Lower leg skin (tissue), 4 donors: ENCODE results near the gene CCDC91. TPM values are rescaled to one million over a fixed set of nuclear protein-coding genes. Genes with fewer than 3 reads are reported as not detected.

ENCODE experiments used
- DNase-seq, 2 donors: peaks; one replicate each; pipeline ENCODE4 v3.0.0-alpha.2; 2019; ENCODE audit warnings: low spot score in 2 of 2
- H3K4me3 ChIP-seq: fragments of 200-600 bp; sonication (generic); 2 replicates; pipeline ENCODE4 v1.5.1; 2017; ENCODE audit warnings: mild to moderate bottlenecking, low read depth; ENCODE audit not compliant: poor library complexity, severe bottlenecking
- POLR2A ChIP-seq, 2 donors: fragments of 450-650 bp; IDR thresholded peaks; one replicate each; pipeline ENCODE4 v1.6.1; 2016 to 2017; ENCODE audit warnings: antibody characterized with exemption in 2 of 2, mild to moderate bottlenecking in 1 of 2, moderate library complexity in 1 of 2
- WGBS, 2 donors: methylation state at CpG; one replicate each; pipeline ENCODE4 v1.1.5; 2018; 5-methylcytosine and 5-hydroxymethylcytosine counted together
- intact Hi-C: fragments of 100-400 bp; cut with DNase I; formaldehyde crosslinking; loops from one replicate; pipeline ENCODE4 v1.15.0; 2023; ENCODE audit warnings: low total_unique reads
- total RNA-seq, 4 donors: library from RNA; depleted of rRNA; stranded (reverse); fragments of >200 nt; gene quantifications; one replicate each; pipeline ENCODE4 v1.1.0, GENCODE V29; 2016
- TF ChIP-seq, protein P1 (sequence below), 3 donors: fragments of 450-650 bp; IDR thresholded peaks; one replicate each; pipeline ENCODE4 v1.5.1; 2016; ENCODE audit warnings: antibody characterized with exemption in 3 of 3, mild to moderate bottlenecking in 3 of 3, moderate library complexity in 2 of 3

The CCDC91 gene
- total RNA-seq, 4 donors from 2014 or later, result 13.8 to 31.0 (median 23.3) TPM

GRCh38 chr12:28555748-28556147 is 365.5 kb downstream of the CCDC91 start:
- intact Hi-C loops, result no loop called here
- no peak for TF ChIP-seq POLR2A (IDR thresholded peaks at IDR 0.05)
- TF ChIP-seq, protein P1, sequence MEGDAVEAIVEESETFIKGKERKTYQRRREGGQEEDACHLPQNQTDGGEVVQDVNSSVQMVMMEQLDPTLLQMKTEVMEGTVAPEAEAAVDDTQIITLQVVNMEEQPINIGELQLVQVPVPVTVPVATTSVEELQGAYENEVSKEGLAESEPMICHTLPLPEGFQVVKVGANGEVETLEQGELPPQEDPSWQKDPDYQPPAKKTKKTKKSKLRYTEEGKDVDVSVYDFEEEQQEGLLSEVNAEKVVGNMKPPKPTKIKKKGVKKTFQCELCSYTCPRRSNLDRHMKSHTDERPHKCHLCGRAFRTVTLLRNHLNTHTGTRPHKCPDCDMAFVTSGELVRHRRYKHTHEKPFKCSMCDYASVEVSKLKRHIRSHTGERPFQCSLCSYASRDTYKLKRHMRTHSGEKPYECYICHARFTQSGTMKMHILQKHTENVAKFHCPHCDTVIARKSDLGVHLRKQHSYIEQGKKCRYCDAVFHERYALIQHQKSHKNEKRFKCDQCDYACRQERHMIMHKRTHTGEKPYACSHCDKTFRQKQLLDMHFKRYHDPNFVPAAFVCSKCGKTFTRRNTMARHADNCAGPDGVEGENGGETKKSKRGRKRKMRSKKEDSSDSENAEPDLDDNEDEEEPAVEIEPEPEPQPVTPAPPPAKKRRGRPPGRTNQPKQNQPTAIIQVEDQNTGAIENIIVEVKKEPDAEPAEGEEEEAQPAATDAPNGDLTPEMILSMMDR (IDR thresholded peaks at IDR 0.05), result no peak
- no peak overlapping the region for H3K4me3 ChIP-seq
- WGBS, 2 donors, result 54 to 61% methylated on average over 4 of the region's 4 CpGs
- no peak for DNase-seq

DNA sequence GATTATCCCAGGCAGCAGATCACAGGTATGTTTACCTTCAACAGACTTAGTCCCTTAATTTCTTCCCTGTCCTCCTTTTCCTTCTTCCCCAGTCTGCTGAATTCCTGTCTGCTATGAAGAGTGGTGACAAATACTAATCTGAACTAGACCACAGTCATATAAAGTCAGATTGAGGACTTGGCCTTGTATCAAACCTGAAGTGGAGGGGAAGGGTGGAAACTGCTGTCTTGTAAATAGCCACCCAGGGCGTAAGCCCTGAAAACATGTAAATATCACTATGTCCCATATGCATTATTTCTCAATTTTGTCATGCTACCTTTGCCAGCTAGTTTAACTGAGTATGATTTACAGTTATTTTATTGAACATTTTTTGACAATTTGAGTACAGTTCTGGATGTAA is 368.0 kb downstream of the CCDC91 start:
- H3K4me3 ChIP-seq, result no peak overlapping the region
- WGBS, 2 donors, result 89 to 97% methylated on average over 1 of the region's 1 CpG
- no peak for DNase-seq
- no peak for TF ChIP-seq POLR2A (IDR thresholded peaks at IDR 0.05)
- TF ChIP-seq, protein P1 (IDR thresholded peaks at IDR 0.05), result no peak
- intact Hi-C loops, result no loop called here

- intact Hi-C loops, result no loop called here
- DNase-seq, result no peak
- H3K4me3 ChIP-seq, result no peak overlapping the region
- WGBS, 2 donors, result 79 to 83% methylated on average over 3 of the region's 3 CpGs
- TF ChIP-seq, protein P1 (IDR thresholded peaks at IDR 0.05), result no peak
- TF ChIP-seq POLR2A (IDR thresholded peaks at IDR 0.05), result no peak
Measured at GRCh38 chr12:28563286-28563685, 373.0 kb downstream of the CCDC91 start.

GRCh38 chr12:28563936-28564335 is 373.7 kb downstream of the CCDC91 start:
- intact Hi-C loops, result no loop called here
- peak in 1 of 2 donors; percentile 32 for DNase-seq
- 69 to 75% methylated on average over 2 of the region's 2 CpGs for WGBS, 2 donors
- TF ChIP-seq, protein P1 (IDR thresholded peaks at IDR 0.05), result no peak
- TF ChIP-seq POLR2A (IDR thresholded peaks at IDR 0.05), result no peak
- no peak overlapping the region for H3K4me3 ChIP-seq

DNA sequence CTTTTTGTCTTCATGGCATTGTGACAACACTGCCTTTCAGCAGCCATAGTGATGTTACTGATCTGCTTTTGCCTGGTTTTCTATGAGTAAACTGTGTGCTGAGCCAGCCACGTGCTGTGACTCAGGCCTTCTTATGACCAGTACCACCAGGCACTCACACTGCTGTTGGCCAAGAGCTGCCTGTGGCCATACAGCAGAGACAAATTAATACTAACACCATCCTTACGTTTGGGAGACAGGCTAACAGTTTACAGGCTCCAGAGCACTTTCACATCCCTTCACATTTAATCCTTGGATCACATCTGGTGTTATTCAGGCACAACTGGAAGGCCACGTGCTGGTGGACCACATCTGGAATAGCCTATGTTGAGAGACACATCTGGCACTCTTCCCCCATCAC is 377.9 kb downstream of the CCDC91 start:
- WGBS, 2 donors, result 60 to 67% methylated on average over 3 of the region's 3 CpGs
- peak; percentile 52 to 91 for DNase-seq

GRCh38 chr12:28568704-28569103 is 378.4 kb downstream of the CCDC91 start:
- intact Hi-C loops, result no loop called here
- TF ChIP-seq POLR2A (IDR thresholded peaks at IDR 0.05), result no peak
- TF ChIP-seq, protein P1 (IDR thresholded peaks at IDR 0.05), result no peak
- H3K4me3 ChIP-seq, result no peak overlapping the region
- WGBS, 2 donors, result 66 to 68% methylated on average over 6 of the region's 6 CpGs
- no peak for DNase-seq

More for the DNA sequence above, 377.9 kb downstream of the CCDC91 start:
- TF ChIP-seq, protein P1 (IDR thresholded peaks at IDR 0.05), result no peak
- TF ChIP-seq POLR2A (IDR thresholded peaks at IDR 0.05), result no peak
- intact Hi-C loops, result no loop called here
- H3K4me3 ChIP-seq, result no peak overlapping the region
